H7 (cell line): Measurements from ENCODE around the gene NKD1. TPM values are rescaled to one million over a fixed set of nuclear protein-coding genes. Genes with fewer than 3 reads are reported as not detected.

ENCODE experiments used
- DNase-seq: peaks from one replicate; pipeline ENCODE4 v3.0.0; 2012
- H3K27me3 ChIP-seq: 2 replicates; pipeline ENCODE4 v1.6.0; 2011; ENCODE audit warnings: mild to moderate bottlenecking, low read length; ENCODE audit not compliant: control insufficient read depth, insufficient read depth
- H3K36me3 ChIP-seq: replicated peaks from 2 replicates; pipeline ENCODE4 v1.5.1; 2011; ENCODE audit warnings: low read length; ENCODE audit not compliant: control insufficient read depth, insufficient read depth
- H3K4me3 ChIP-seq: 2 replicates; pipeline ENCODE4 v1.5.1; 2011; ENCODE audit warnings: low read depth, mild to moderate bottlenecking, control low read depth, low read length, moderate library complexity; ENCODE audit not compliant: insufficient read depth
- total RNA-seq: library from RNA; depleted of rRNA; stranded (reverse); fragments of >200 nt; shearing (Covaris generic); gene quantifications from 2 replicates; pipeline ENCODE4 v1.2.3, GENCODE V29; 2014

Gene NKD1
- total RNA-seq, 1 experiment from 2014 or later = 1.2 TPM

- Histone ChIP-seq H3K36me3 (no peaks in the 10 kb centered on the region; the same call in 1 of the 2 replicates), H3K27me3 (no peaks in the 10 kb centered on the region), H3K4me3 (no peak overlapping the region)
- no peak for DNase-seq
Observed at GRCh38 chr16:50618238-50618918, 70.2 kb downstream of the NKD1 start.

GRCh38 chr16:50619702-50620491 lies 71.7 kb downstream of the NKD1 start:
- no peaks in the 10 kb centered on the region; the same call in 1 of the 2 replicates for H3K36me3 ChIP-seq
- no peak for DNase-seq
- H3K4me3 ChIP-seq = no peak overlapping the region
- H3K27me3 ChIP-seq = no peaks in the 10 kb centered on the region

- Histone ChIP-seq H3K4me3 (no peak overlapping the region), H3K27me3 (no peaks in the 10 kb centered on the region)
- DNase-seq = no peak
Observed at GRCh38 chr16:50620646-50621451, 72.7 kb downstream of the NKD1 start.

DNA sequence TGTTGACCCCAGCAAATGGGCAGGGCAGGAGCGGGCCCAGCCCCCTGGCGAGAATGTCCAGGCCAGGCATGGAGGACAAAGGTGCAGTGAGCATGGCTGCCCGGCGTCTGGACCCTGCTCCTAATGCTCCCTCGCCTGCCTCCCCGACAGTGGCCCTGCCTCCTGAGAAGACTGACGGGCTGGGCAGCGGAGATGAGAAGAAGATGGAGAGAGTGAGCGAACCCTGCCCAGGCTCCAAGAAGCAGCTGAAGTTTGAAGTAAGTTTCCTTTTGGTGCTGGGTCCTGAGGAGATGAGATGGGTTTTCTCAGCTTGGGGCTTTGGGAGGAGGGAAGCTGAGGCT lies 73.2 kb downstream of the NKD1 start:
- Histone ChIP-seq H3K36me3 (no peaks in the 10 kb centered on the region), H3K27me3 (no peaks in the 10 kb centered on the region), H3K4me3 (no peak overlapping the region)
- no peak for DNase-seq

More at GRCh38 chr16:50620646-50621451, 72.7 kb downstream of the NKD1 start:
- H3K36me3 ChIP-seq = no peaks in the 10 kb centered on the region

DNA sequence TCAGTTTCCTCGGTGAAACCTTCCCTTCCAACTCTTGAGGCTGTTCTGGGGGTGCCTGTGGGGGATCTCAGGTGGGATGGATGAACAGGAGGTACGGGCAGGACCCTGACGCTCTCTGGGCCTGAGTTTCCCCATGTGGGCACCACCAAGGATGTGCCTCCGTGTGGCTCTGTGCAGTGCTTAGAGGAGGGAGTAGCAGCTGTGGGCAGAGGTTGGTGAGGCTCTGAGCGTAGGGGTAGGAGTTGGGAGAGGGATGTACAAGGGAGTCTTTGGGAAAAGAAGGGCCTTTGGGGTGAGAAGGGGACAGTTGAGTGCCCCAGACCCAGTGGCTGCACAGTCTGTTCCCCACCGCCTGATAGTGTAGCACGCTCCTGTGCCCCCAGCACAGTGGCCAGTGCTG lies 73.8 kb downstream of the NKD1 start:
- no peaks in the 10 kb centered on the region for H3K27me3 ChIP-seq
- no peak for DNase-seq
- no peaks in the 10 kb centered on the region for H3K36me3 ChIP-seq
- H3K4me3 ChIP-seq = no peak overlapping the region

GRCh38 chr16:50622643-50623369 lies 74.6 kb downstream of the NKD1 start:
- Histone ChIP-seq H3K4me3 (no peak overlapping the region), H3K27me3 (no peaks in the 10 kb centered on the region), H3K36me3 (no peaks in the 10 kb centered on the region)
- no peak for DNase-seq

DNA sequence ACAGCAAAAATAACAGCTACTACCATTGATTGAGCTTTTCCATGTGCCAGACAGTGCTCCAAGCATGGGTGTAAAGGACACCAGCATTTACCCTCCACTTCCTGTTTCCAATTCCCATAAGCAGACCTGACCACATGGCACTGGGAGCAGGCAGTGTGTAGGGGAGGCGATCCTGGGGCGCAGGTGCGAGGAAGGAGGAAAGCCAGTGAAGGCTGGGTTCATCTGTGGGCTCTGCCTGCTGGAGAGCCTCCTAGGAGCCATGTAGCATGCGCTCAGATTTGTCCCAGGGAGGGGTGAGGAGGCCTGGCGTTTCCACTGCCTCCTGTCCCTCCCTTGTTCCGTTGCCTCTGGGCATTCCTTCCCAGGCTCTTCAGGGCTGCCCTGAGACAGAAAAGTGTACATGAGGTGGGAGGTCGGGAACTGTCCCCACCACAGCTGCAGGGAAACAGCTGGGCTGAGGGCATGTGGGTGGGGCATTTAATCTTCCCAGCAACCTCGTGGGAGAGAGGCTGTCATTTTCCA lies 76.3 kb downstream of the NKD1 start:
- Histone ChIP-seq H3K4me3 (no peak overlapping the region), H3K36me3 (no peaks in the 10 kb centered on the region), H3K27me3 (no peaks in the 10 kb centered on the region)
- no peak for DNase-seq

- DNase-seq = no peak
- Histone ChIP-seq H3K36me3 (no peaks in the 10 kb centered on the region), H3K27me3 (no peaks in the 10 kb centered on the region), H3K4me3 (no peak overlapping the region)
Observed at GRCh38 chr16:50625374-50625773, 77.2 kb downstream of the NKD1 start.

GRCh38 chr16:50626868-50627267 lies 78.7 kb downstream of the NKD1 start:
- Histone ChIP-seq H3K4me3 (no peak overlapping the region), H3K36me3 (no peaks in the 10 kb centered on the region), H3K27me3 (no peaks in the 10 kb centered on the region)
- DNase-seq = no peak

DNA sequence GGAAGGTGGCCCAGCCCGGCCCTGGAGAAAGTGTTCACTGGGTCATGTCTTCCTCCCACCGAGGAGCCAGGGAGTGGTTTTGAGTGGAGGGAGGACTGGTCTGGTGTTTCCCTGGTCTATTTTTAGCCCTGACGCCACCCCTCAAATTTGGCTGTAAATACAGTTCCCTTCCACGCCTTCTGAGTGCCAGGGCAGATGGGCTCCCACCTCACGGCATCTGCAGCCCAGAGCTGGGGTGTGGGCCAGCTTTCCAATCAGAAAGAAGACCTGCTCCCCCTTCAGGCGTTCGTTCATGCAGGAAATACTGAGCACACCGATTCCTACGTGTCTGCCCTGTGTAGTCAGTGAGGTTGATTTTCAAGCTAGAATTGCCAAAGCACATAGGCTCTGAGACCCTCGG lies 79.2 kb downstream of the NKD1 start:
- Histone ChIP-seq H3K36me3 (no peaks in the 10 kb centered on the region), H3K4me3 (no peak overlapping the region), H3K27me3 (no peaks in the 10 kb centered on the region)
- DNase-seq = peak; percentile 84

GRCh38 chr16:50628156-50628802 lies 80.1 kb downstream of the NKD1 start:
- no peak for DNase-seq
- H3K36me3 ChIP-seq = no peaks in the 10 kb centered on the region
- no peak overlapping the region for H3K4me3 ChIP-seq
- no peaks in the 10 kb centered on the region for H3K27me3 ChIP-seq

GRCh38 chr16:50629334-50629733 lies 81.1 kb downstream of the NKD1 start:
- no peaks in the 10 kb centered on the region for H3K27me3 ChIP-seq
- no peaks in the 10 kb centered on the region for H3K36me3 ChIP-seq
- no peak overlapping the region for H3K4me3 ChIP-seq
- DNase-seq = no peak

DNA sequence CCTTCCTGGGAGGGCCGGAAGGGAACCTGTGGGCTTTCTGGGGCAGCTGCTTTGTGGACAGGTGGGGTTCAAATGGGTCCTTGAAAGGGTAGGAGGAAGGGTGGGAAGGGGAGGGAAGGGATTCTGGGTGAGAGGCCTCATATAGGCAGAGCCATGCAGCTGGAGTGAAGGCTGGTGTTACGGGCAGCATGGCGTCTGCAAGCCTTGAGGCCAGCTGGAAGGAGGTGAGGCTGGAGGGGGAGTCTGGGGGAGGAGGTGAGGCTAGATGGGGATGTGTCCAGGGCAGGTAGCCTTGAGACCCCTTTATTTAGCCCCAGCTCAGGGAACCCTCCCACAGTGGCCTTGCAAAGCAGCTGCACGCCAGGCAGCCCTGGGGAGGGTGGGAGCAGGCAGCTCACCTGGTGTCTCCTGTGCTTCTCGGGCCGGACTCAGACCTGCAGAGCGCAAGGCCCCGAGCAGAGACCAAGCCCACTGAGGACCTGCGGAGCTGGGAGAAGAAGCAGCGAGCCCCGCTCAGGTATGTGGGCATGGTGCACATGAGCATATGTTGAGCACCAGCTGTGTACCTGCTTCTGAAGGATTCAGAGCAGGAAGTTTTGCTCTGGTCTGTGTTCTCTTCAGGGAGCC lies 82.3 kb downstream of the NKD1 start:
- DNase-seq = no peak
- Histone ChIP-seq H3K4me3 (no peak overlapping the region), H3K36me3 (no peaks in the 10 kb centered on the region), H3K27me3 (no peaks in the 10 kb centered on the region)
